GM23338 (cell line): ENCODE data around the gene ANXA3. TPM values are rescaled to one million over a fixed set of nuclear protein-coding genes. Genes with fewer than 3 reads are reported as not detected.

Experiments used
- ATAC-seq: fragments of 200-7000 bp; cut with Tn5 transposase; 3 replicates; pipeline ENCODE4 v1.9.1; 2020
- DNase-seq: peaks from one replicate; pipeline ENCODE4 v3.0.0-alpha.2; 2015; ENCODE audit warnings: low spot score
- H2AFZ ChIP-seq: fragments of 200-600 bp; sonication (generic); 2 replicates; pipeline ENCODE4 v1.8.0; 2016; ENCODE audit warnings: antibody characterized with exemption, mild to moderate bottlenecking, moderate library complexity
- H3F3A ChIP-seq: fragments of 200-600 bp; sonication (generic); replicated peaks from 2 replicates; pipeline ENCODE4 v1.8.0; 2017; ENCODE audit warnings: antibody characterized with exemption, mixed run types, low read depth
- H3K27ac ChIP-seq: fragments of 200-600 bp; sonication (generic); 2 replicates; pipeline ENCODE4 v1.6.1; 2016; ENCODE audit warnings: low read depth
- H3K27me3 ChIP-seq: fragments of 200-600 bp; sonication (generic); 2 replicates; pipeline ENCODE4 v1.8.0; 2016; ENCODE audit warnings: mild to moderate bottlenecking, mixed run types, moderate library complexity; ENCODE audit not compliant: insufficient read depth
- H3K36me3 ChIP-seq: fragments of 200-600 bp; sonication (generic); 2 replicates; pipeline ENCODE4 v1.8.0; 2016; ENCODE audit warnings: mild to moderate bottlenecking; ENCODE audit not compliant: insufficient read depth
- H3K4me1 ChIP-seq: fragments of 200-600 bp; sonication (generic); 2 replicates; pipeline ENCODE4 v1.8.0; 2016; ENCODE audit warnings: mild to moderate bottlenecking, moderate library complexity; ENCODE audit not compliant: insufficient read depth
- H3K4me2 ChIP-seq: fragments of 200-600 bp; sonication (generic); 2 replicates; pipeline ENCODE4 v1.7.1; 2017; ENCODE audit warnings: mixed run types
- H3K4me3 ChIP-seq: fragments of 200-600 bp; sonication (generic); 2 replicates; pipeline ENCODE4 v1.6.1; 2016; ENCODE audit warnings: mixed run types
- H3K79me2 ChIP-seq: fragments of 200-600 bp; sonication (generic); replicated peaks from 2 replicates; pipeline ENCODE4 v1.8.0; 2017; ENCODE audit warnings: mild to moderate bottlenecking; ENCODE audit not compliant: insufficient read depth
- H3K9me2 ChIP-seq: fragments of 200-600 bp; sonication (generic); 2 replicates; pipeline ENCODE4 v1.8.0; 2017; ENCODE audit not compliant: insufficient read depth
- H4K20me1 ChIP-seq: fragments of 200-600 bp; sonication (generic); replicated peaks from 2 replicates; pipeline ENCODE4 v1.8.0; 2017; ENCODE audit warnings: mild to moderate bottlenecking; ENCODE audit not compliant: insufficient read depth
- H3K27ac Mint-ChIP-seq: 2 replicates; pipeline ENCODE4 v1.8.0; 2020; ENCODE audit warnings: inconsistent platforms, mild to moderate bottlenecking, moderate library complexity, mixed read lengths
- H3K27me3 Mint-ChIP-seq: 3 replicates; pipeline ENCODE4 v1.8.0; 2022; ENCODE audit warnings: low read depth, mild to moderate bottlenecking, moderate library complexity, mixed read lengths, inconsistent platforms; ENCODE audit not compliant: insufficient read depth, poor library complexity
- H3K36me3 Mint-ChIP-seq: 3 replicates; pipeline ENCODE4 v1.8.0; 2021; ENCODE audit warnings: low read depth, mild to moderate bottlenecking, inconsistent platforms, moderate library complexity, mixed read lengths
- H3K4me1 Mint-ChIP-seq: 3 replicates; pipeline ENCODE4 v1.8.0; 2020; ENCODE audit warnings: mild to moderate bottlenecking, inconsistent platforms, mixed read lengths
- H3K4me3 Mint-ChIP-seq: 3 replicates; pipeline ENCODE4 v1.8.0; 2021; ENCODE audit warnings: moderate library complexity, mild to moderate bottlenecking, inconsistent platforms, mixed read lengths
- H3K9me3 Mint-ChIP-seq: 3 replicates; pipeline ENCODE4 v1.8.0; 2020; ENCODE audit warnings: moderate library complexity, mild to moderate bottlenecking, inconsistent platforms, mixed read lengths
- ETS1 ChIP-seq: IDR thresholded peaks from 2 replicates; pipeline ENCODE4 v1.6.1; 2016; ENCODE audit warnings: antibody characterized with exemption
- EZH2 ChIP-seq: fragments of 200-600 bp; sonication (generic); IDR thresholded peaks from one replicate; pipeline ENCODE4 v1.8.0; 2017; ENCODE audit warnings: antibody characterized with exemption, mild to moderate bottlenecking, low read depth; ENCODE audit not compliant: unreplicated experiment
- EZH2phosphoT487 ChIP-seq: fragments of 200-600 bp; sonication (generic); IDR thresholded peaks from one replicate; pipeline ENCODE4 v1.8.1; 2018; ENCODE audit warnings: antibody characterized with exemption; ENCODE audit not compliant: unreplicated experiment
- JUNB ChIP-seq: IDR thresholded peaks from one replicate; pipeline ENCODE4 v1.6.1; 2016; ENCODE audit warnings: antibody characterized with exemption; ENCODE audit not compliant: unreplicated experiment
- NANOG ChIP-seq: IDR thresholded peaks from 2 replicates; pipeline ENCODE4 v1.6.1; 2016; ENCODE audit warnings: antibody characterized with exemption, borderline replicate concordance
- POLR2AphosphoS5 ChIP-seq: IDR thresholded peaks from 2 replicates; pipeline ENCODE4 v1.6.1; 2016; ENCODE audit warnings: antibody characterized with exemption, low read depth
- REST ChIP-seq: IDR thresholded peaks from one replicate; pipeline ENCODE4 v1.6.1; 2018; ENCODE audit warnings: antibody characterized with exemption; ENCODE audit not compliant: unreplicated experiment
- STAT1 ChIP-seq: IDR thresholded peaks from one replicate; pipeline ENCODE4 v1.6.1; 2016; ENCODE audit warnings: antibody characterized with exemption; ENCODE audit not compliant: unreplicated experiment
- ZNF114 ChIP-seq: fragments of 250-450 bp; sonication (Bioruptor Pico); IDR thresholded peaks from 2 replicates; pipeline ENCODE4 v1.5.0; 2020; ENCODE audit warnings: mild to moderate bottlenecking, moderate library complexity
- ZNF331 ChIP-seq: fragments of 250-450 bp; sonication (Bioruptor Pico); IDR thresholded peaks from 2 replicates; pipeline ENCODE4 v1.5.0; 2020; ENCODE audit warnings: low read depth, mild to moderate bottlenecking, moderate library complexity
- polyA plus RNA-seq: library from polyadenylated mRNA; unstranded; fragments of >200 nt; fragmentation: Nextera tagmentation; extraction: Ambion mirVana; gene quantifications from 2 replicates; pipeline ENCODE4 v1.2.1, GENCODE V29; 2016
- total RNA-seq: library from RNA; depleted of rRNA; stranded (reverse); fragments of >200 nt; shearing (Covaris generic); gene quantifications from 2 replicates; pipeline ENCODE4 v1.2.3, GENCODE V29; 2014
- TF ChIP-seq, protein P1 (sequence below), 2 experiments: fragments of 200-600 bp in 1 of 2; sonication (generic) in 1 of 2; conservative IDR thresholded peaks; 2 replicates each; pipeline versions ENCODE4 v1.5.1 to v1.6.1; 2016 to 2017; ENCODE audit warnings: antibody characterized with exemption in 2 of 2, low read depth in 2 of 2, mild to moderate bottlenecking in 2 of 2, moderate library complexity in 1 of 2
- TF ChIP-seq, protein P2 (sequence below): fragments of 250-450 bp; sonication (Bioruptor Pico); IDR thresholded peaks from 2 replicates; pipeline ENCODE4 v1.5.0; 2020; ENCODE audit warnings: mild to moderate bottlenecking, moderate library complexity

Gene ANXA3
- total and polyA plus RNA-seq, 2 experiments from 2014 or later, result 20.3 to 31.5 TPM

DNA sequence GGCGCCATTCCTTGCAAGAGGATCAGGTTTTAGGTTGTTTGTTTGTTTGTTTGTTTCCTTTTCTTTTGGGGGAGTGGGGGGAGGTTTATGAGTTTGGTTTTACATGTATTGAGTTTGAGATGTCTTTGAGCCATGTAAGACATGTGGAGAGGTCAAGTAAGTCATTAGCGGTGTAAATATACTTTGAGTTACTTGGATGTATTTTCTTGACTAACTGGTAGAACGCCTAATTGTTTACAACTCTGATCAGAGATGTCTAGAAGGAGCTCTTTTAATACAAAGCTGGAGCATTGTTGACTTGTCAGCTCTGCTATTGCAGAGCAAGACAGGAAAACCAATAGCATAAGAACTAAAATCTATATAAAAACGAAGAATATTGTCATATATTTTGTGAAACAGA, 57.1 kb downstream of the ANXA3 start:
- no peaks in the 10 kb centered on the region for H3F3A ChIP-seq
- H3K9me3 Mint-ChIP-seq, result no peaks in the 10 kb centered on the region
- H3K36me3 ChIP-seq, result no peaks in the 10 kb centered on the region; the same call in 1 of the 2 replicates
- H3K9me2 ChIP-seq, result no peaks in the 10 kb centered on the region; the same call in 1 of the 2 replicates
- H3K4me1 ChIP-seq, result no peaks in the 10 kb centered on the region
- no peak overlapping the region for H3K4me3 ChIP-seq
- H4K20me1 ChIP-seq, result no peaks in the 10 kb centered on the region
- H3K4me2 ChIP-seq, result no peak overlapping the region
- H3K4me3 Mint-ChIP-seq, result no peak overlapping the region
- TF ChIP-seq EZH2 (no peak), NANOG (no peak), REST (no peak), STAT1 (no peak), POLR2AphosphoS5 (no peak), EZH2phosphoT487 (no peak), ZNF331 (CRISPR knock-in tag) (no peak), ZNF114 (CRISPR knock-in tag) (no peak), ETS1 (no peak), JUNB (no peak)
- TF ChIP-seq, protein P1, sequence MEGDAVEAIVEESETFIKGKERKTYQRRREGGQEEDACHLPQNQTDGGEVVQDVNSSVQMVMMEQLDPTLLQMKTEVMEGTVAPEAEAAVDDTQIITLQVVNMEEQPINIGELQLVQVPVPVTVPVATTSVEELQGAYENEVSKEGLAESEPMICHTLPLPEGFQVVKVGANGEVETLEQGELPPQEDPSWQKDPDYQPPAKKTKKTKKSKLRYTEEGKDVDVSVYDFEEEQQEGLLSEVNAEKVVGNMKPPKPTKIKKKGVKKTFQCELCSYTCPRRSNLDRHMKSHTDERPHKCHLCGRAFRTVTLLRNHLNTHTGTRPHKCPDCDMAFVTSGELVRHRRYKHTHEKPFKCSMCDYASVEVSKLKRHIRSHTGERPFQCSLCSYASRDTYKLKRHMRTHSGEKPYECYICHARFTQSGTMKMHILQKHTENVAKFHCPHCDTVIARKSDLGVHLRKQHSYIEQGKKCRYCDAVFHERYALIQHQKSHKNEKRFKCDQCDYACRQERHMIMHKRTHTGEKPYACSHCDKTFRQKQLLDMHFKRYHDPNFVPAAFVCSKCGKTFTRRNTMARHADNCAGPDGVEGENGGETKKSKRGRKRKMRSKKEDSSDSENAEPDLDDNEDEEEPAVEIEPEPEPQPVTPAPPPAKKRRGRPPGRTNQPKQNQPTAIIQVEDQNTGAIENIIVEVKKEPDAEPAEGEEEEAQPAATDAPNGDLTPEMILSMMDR (conservative IDR thresholded peaks at IDR 0.05; ENCODE audit: low read depth in 2 of 2), result no peak
- TF ChIP-seq, protein P2, sequence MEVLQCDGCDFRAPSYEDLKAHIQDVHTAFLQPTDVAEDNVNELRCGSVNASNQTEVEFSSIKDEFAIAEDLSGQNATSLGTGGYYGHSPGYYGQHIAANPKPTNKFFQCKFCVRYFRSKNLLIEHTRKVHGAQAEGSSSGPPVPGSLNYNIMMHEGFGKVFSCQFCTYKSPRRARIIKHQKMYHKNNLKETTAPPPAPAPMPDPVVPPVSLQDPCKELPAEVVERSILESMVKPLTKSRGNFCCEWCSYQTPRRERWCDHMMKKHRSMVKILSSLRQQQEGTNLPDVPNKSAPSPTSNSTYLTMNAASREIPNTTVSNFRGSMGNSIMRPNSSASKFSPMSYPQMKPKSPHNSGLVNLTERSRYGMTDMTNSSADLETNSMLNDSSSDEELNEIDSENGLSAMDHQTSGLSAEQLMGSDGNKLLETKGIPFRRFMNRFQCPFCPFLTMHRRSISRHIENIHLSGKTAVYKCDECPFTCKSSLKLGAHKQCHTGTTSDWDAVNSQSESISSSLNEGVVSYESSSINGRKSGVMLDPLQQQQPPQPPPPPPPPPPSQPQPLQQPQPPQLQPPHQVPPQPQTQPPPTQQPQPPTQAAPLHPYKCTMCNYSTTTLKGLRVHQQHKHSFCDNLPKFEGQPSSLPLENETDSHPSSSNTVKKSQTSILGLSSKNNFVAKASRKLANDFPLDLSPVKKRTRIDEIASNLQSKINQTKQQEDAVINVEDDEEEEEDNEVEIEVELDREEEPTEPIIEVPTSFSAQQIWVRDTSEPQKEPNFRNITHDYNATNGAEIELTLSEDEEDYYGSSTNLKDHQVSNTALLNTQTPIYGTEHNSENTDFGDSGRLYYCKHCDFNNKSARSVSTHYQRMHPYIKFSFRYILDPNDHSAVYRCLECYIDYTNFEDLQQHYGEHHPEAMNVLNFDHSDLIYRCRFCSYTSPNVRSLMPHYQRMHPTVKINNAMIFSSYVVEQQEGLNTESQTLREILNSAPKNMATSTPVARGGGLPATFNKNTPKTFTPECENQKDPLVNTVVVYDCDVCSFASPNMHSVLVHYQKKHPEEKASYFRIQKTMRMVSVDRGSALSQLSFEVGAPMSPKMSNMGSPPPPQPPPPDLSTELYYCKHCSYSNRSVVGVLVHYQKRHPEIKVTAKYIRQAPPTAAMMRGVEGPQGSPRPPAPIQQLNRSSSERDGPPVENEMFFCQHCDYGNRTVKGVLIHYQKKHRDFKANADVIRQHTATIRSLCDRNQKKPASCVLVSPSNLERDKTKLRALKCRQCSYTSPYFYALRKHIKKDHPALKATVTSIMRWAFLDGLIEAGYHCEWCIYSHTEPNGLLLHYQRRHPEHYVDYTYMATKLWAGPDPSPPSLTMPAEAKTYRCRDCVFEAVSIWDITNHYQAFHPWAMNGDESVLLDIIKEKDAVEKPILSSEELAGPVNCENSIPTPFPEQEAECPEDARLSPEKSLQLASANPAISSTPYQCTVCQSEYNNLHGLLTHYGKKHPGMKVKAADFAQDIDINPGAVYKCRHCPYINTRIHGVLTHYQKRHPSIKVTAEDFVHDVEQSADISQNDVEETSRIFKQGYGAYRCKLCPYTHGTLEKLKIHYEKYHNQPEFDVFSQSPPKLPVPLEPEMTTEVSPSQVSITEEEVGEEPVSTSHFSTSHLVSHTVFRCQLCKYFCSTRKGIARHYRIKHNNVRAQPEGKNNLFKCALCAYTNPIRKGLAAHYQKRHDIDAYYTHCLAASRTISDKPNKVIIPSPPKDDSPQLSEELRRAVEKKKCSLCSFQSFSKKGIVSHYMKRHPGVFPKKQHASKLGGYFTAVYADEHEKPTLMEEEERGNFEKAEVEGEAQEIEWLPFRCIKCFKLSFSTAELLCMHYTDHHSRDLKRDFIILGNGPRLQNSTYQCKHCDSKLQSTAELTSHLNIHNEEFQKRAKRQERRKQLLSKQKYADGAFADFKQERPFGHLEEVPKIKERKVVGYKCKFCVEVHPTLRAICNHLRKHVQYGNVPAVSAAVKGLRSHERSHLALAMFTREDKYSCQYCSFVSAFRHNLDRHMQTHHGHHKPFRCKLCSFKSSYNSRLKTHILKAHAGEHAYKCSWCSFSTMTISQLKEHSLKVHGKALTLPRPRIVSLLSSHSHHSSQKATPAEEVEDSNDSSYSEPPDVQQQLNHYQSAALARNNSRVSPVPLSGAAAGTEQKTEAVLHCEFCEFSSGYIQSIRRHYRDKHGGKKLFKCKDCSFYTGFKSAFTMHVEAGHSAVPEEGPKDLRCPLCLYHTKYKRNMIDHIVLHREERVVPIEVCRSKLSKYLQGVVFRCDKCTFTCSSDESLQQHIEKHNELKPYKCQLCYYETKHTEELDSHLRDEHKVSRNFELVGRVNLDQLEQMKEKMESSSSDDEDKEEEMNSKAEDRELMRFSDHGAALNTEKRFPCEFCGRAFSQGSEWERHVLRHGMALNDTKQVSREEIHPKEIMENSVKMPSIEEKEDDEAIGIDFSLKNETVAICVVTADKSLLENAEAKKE (CRISPR knock-in tag), result no peak
- H3K27ac Mint-ChIP-seq, result no peak overlapping the region
- H3K27ac ChIP-seq, result no peak overlapping the region
- no peaks in the 10 kb centered on the region for H3K27me3 ChIP-seq
- H2AFZ ChIP-seq, result no peak overlapping the region
- no peaks in the 10 kb centered on the region for H3K4me1 Mint-ChIP-seq
- H3K27me3 Mint-ChIP-seq, result peaks cover 2% of the 10 kb centered on the region
- no peaks in the 10 kb centered on the region for H3K36me3 Mint-ChIP-seq
- ATAC-seq (no peak), DNase-seq (no peak)
- H3K79me2 ChIP-seq, result no peaks in the 10 kb centered on the region
